Measurements from ENCODE around the gene WDR64. TPM values are rescaled to one million over a fixed set of nuclear protein-coding genes. Genes with fewer than 3 reads are reported as not detected.
A peak's percentile ranks its signal among the peaks of the same experiment; 100 is the strongest.

WDR64 gene
- not detected in 2 replicates for total RNA-seq

GRCh38 chr1:241652012-241652411 lies at the start of gene WDR64:
Gene WDR64 (plus strand): TSS chr1:241652281. CDS start chr1:241652485, 204 bp downstream.
- no peak for DNase-seq (ENCODE audit: low read depth, low spot score)

- DNase-seq (ENCODE audit: low read depth, low spot score) = no peak
Measured at GRCh38 chr1:241603731-241604245, 48.3 kb upstream of the WDR64 start.

- no peak for DNase-seq (ENCODE audit: low read depth, low spot score)
Measured at GRCh38 chr1:241605146-241605805, 46.8 kb upstream of the WDR64 start.

GRCh38 chr1:241606544-241606943 lies 45.5 kb upstream of the WDR64 start:
- no peak for DNase-seq (ENCODE audit: low read depth, low spot score)

- DNase-seq (ENCODE audit: low read depth, low spot score) = no peak
Measured at GRCh38 chr1:241607497-241607896, 44.6 kb upstream of the WDR64 start.

GRCh38 chr1:241608379-241609033 lies 43.6 kb upstream of the WDR64 start:
- no peak for DNase-seq (ENCODE audit: low read depth, low spot score)

- DNase-seq (ENCODE audit: low read depth, low spot score) = peak; percentile 61
Measured at GRCh38 chr1:241610056-241610815, 41.8 kb upstream of the WDR64 start.

GRCh38 chr1:241611063-241611462 lies 41.0 kb upstream of the WDR64 start:
- peak; percentile 43 for DNase-seq (ENCODE audit: low read depth, low spot score)

- no peak for DNase-seq (ENCODE audit: low read depth, low spot score)
Measured at GRCh38 chr1:241611736-241612135, 40.3 kb upstream of the WDR64 start.

GRCh38 chr1:241612533-241613477 lies 39.3 kb upstream of the WDR64 start:
- peak; percentile 36 for DNase-seq (ENCODE audit: low read depth, low spot score)

- DNase-seq (ENCODE audit: low read depth, low spot score) = no peak
Measured at GRCh38 chr1:241614144-241614543, 37.9 kb upstream of the WDR64 start.

GRCh38 chr1:241614572-241614971 lies 37.5 kb upstream of the WDR64 start:
- no peak for DNase-seq (ENCODE audit: low read depth, low spot score)

- DNase-seq (ENCODE audit: low read depth, low spot score) = no peak
Measured at GRCh38 chr1:241615043-241615974, 36.8 kb upstream of the WDR64 start.

- DNase-seq (ENCODE audit: low read depth, low spot score) = no peak
Measured at GRCh38 chr1:241617426-241617825, 34.7 kb upstream of the WDR64 start.

- no peak for DNase-seq (ENCODE audit: low read depth, low spot score)
Measured at GRCh38 chr1:241622669-241623068, 29.4 kb upstream of the WDR64 start.

- no peak for DNase-seq (ENCODE audit: low read depth, low spot score)
Measured at GRCh38 chr1:241624935-241625334, 27.1 kb upstream of the WDR64 start.

GRCh38 chr1:241627453-241628259 lies 24.4 kb upstream of the WDR64 start:
- DNase-seq (ENCODE audit: low read depth, low spot score) = no peak

- no peak for DNase-seq (ENCODE audit: low read depth, low spot score)
Measured at GRCh38 chr1:241630005-241630404, 22.1 kb upstream of the WDR64 start.

GRCh38 chr1:241630476-241630875 lies 21.6 kb upstream of the WDR64 start:
- DNase-seq (ENCODE audit: low read depth, low spot score) = no peak
